MM.1S (cell line): ENCODE data around the gene CALHM2.

Experiments
- DNase-seq: peaks from one replicate; pipeline ENCODE4 v3.0.0-alpha.2; 2015
- H2AFZ ChIP-seq: fragments of 300-600 bp; sonication (generic); 2 replicates; pipeline ENCODE4 v1.6.0; 2016; ENCODE audit warnings: antibody characterized with exemption, low read length
- H3F3A ChIP-seq: fragments of 300-600 bp; sonication (generic); 2 replicates; pipeline ENCODE4 v1.6.1; 2016; ENCODE audit warnings: mild to moderate bottlenecking, antibody characterized with exemption, low read length, moderate library complexity, mixed read lengths; ENCODE audit not compliant: insufficient read depth
- H3K27ac ChIP-seq: fragments of 300-600 bp; sonication (generic); 2 replicates; pipeline ENCODE4 v1.5.1; 2016; ENCODE audit warnings: mild to moderate bottlenecking, low read length
- H3K27me3 ChIP-seq: fragments of 300-600 bp; sonication (generic); replicated peaks from 2 replicates; pipeline ENCODE4 v1.6.0; 2016; ENCODE audit warnings: low read length; ENCODE audit not compliant: insufficient read depth
- H3K36me3 ChIP-seq: fragments of 300-600 bp; sonication (generic); replicated peaks from 2 replicates; pipeline ENCODE4 v1.6.1; 2016; ENCODE audit warnings: mild to moderate bottlenecking, low read length, mixed read lengths; ENCODE audit not compliant: insufficient read depth
- H3K4me1 ChIP-seq: fragments of 300-600 bp; sonication (generic); 2 replicates; pipeline ENCODE4 v1.6.1; 2016; ENCODE audit warnings: low read length, mixed read lengths
- H3K4me2 ChIP-seq: fragments of 300-600 bp; sonication (generic); 2 replicates; pipeline ENCODE4 v1.6.0; 2016; ENCODE audit warnings: low read depth, low read length
- H3K4me3 ChIP-seq: fragments of 300-600 bp; sonication (generic); 2 replicates; pipeline ENCODE4 v1.5.1; 2016; ENCODE audit warnings: low read length, mixed read lengths
- H3K79me2 ChIP-seq: fragments of 300-600 bp; sonication (generic); 2 replicates; pipeline ENCODE4 v1.6.1; 2016; ENCODE audit warnings: mixed run types, low read length, mixed read lengths
- H3K9ac ChIP-seq: fragments of 300-600 bp; sonication (generic); 2 replicates; pipeline ENCODE4 v1.6.1; 2016; ENCODE audit warnings: low read length, mixed read lengths
- H3K9me2 ChIP-seq: fragments of 300-600 bp; sonication (generic); replicated peaks from 2 replicates; pipeline ENCODE4 v1.6.1; 2016; ENCODE audit warnings: mild to moderate bottlenecking, low read length, mixed read lengths; ENCODE audit not compliant: insufficient read depth
- H3K9me3 ChIP-seq: fragments of 300-600 bp; sonication (generic); replicated peaks from 2 replicates; pipeline ENCODE4 v1.6.1; 2016; ENCODE audit warnings: mild to moderate bottlenecking, low read length, mixed read lengths; ENCODE audit not compliant: insufficient read depth
- H4K20me1 ChIP-seq: fragments of 300-600 bp; sonication (generic); 2 replicates; pipeline ENCODE4 v1.6.1; 2016; ENCODE audit warnings: mild to moderate bottlenecking, low read length, moderate library complexity, mixed read lengths; ENCODE audit not compliant: insufficient read depth
- CTCF ChIP-seq: fragments of 300-600 bp; sonication (generic); IDR thresholded peaks from 2 replicates; pipeline ENCODE4 v1.5.1; 2016; ENCODE audit warnings: antibody characterized with exemption, low read length, mixed read lengths
- EZH2 ChIP-seq: fragments of 300-600 bp; sonication (generic); optimal IDR thresholded peaks from 2 replicates; pipeline ENCODE3; 2017; ENCODE audit warnings: low read depth, mild to moderate bottlenecking, antibody characterized with exemption, low read length, mixed read lengths
- EZH2phosphoT487 ChIP-seq: fragments of 300-600 bp; sonication (generic); IDR thresholded peaks from 2 replicates; pipeline ENCODE4 v1.6.1; 2018; ENCODE audit warnings: antibody characterized with exemption, low read length

Gene CALHM2

GRCh38 chr10:103439776-103440175 lies 12.4 kb downstream of the CALHM2 start:
- Histone ChIP-seq H3K79me2 (no peaks in the 10 kb centered on the region), H3K27me3 (no peaks in the 10 kb centered on the region), H4K20me1 (no peaks in the 10 kb centered on the region), H3K9ac (no peak overlapping the region), H3K27ac (no peak overlapping the region), H3K36me3 (0 out of 2 replicates have a peak, but pooled peaks cover 9% of the 10 kb centered on the region), H3K9me2 (no peaks in the 10 kb centered on the region), H3F3A (no peaks in the 10 kb centered on the region), H3K4me3 (no peak overlapping the region), H3K4me1 (no peaks in the 10 kb centered on the region), H3K9me3 (no peaks in the 10 kb centered on the region), H3K4me2 (no peak overlapping the region), H2AFZ (no peak overlapping the region)
- DNase-seq = no peak
- TF ChIP-seq EZH2 (no peak), CTCF (no peak), EZH2phosphoT487 (no peak)

- H3F3A ChIP-seq = no peaks in the 10 kb centered on the region
- H3K4me3 ChIP-seq = no peak overlapping the region
- no peaks in the 10 kb centered on the region for H3K9me3 ChIP-seq
- H3K27ac ChIP-seq = no peak overlapping the region
- no peak overlapping the region for H3K9ac ChIP-seq
- H3K79me2 ChIP-seq = no peaks in the 10 kb centered on the region
- peaks cover 11% of the 10 kb centered on the region for H3K36me3 ChIP-seq
- H2AFZ ChIP-seq = no peak overlapping the region
- H4K20me1 ChIP-seq = no peaks in the 10 kb centered on the region
- no peaks in the 10 kb centered on the region for H3K9me2 ChIP-seq
- no peaks in the 10 kb centered on the region for H3K4me1 ChIP-seq
- no peaks in the 10 kb centered on the region for H3K27me3 ChIP-seq
- TF ChIP-seq EZH2 (no peak), EZH2phosphoT487 (no peak), CTCF (no peak)
- no peak for DNase-seq
- H3K4me2 ChIP-seq = no peak overlapping the region
These were observed 18.3 kb downstream of the CALHM2 start for GRCh38 chr10:103433858-103434257.

- no peak overlapping the region for H3K27ac ChIP-seq
- no peak for DNase-seq
- no peak overlapping the region for H3K4me3 ChIP-seq
- no peaks in the 10 kb centered on the region for H3K9me3 ChIP-seq
- no peaks in the 10 kb centered on the region for H3K9me2 ChIP-seq
- no peaks in the 10 kb centered on the region for H3K79me2 ChIP-seq
- no peaks in the 10 kb centered on the region for H3K27me3 ChIP-seq
- H2AFZ ChIP-seq = no peak overlapping the region
- H3K9ac ChIP-seq = no peak overlapping the region
- H3K4me2 ChIP-seq = no peak overlapping the region
- H3F3A ChIP-seq = no peaks in the 10 kb centered on the region
- no peak for TF ChIP-seq CTCF
- TF ChIP-seq EZH2 = no peak
- TF ChIP-seq EZH2phosphoT487 = no peak
- peaks cover 6% of the 10 kb centered on the region for H3K36me3 ChIP-seq
- H3K4me1 ChIP-seq = no peaks in the 10 kb centered on the region
- H4K20me1 ChIP-seq = no peaks in the 10 kb centered on the region
These were observed 20.3 kb downstream of the CALHM2 start for GRCh38 chr10:103431902-103432301.
